IMR-90 (cell line): ENCODE measurements around the gene OR2A25. TPM values are rescaled to one million over a fixed set of nuclear protein-coding genes. Genes with fewer than 3 reads are reported as not detected.

ENCODE experiments used
- ATAC-seq: fragments of 200-7000 bp; cut with Tn5 transposase; 2 replicates; pipeline ENCODE4 v1.9.1; 2020; ENCODE audit warnings: low read depth, mild to moderate bottlenecking, moderate library complexity
- BruUV-seq: library from RNA; stranded (reverse); fragments of 400-500 nt; replicated peaks from 2 replicates; lab custom pipeline; 2021; lab: Mats Ljungman, UMichigan
- CTCF ChIA-PET: fragments of 300-600 bp; formaldehyde crosslinking; extraction: SDS; loops from one replicate; lab custom pipeline; 2021; ENCODE audit warnings: antibody characterized with exemption; lab: Yijun Ruan, JAX
- POLR2A ChIA-PET: fragments of 300-600 bp; sonication (Branson Sonifier 250); formaldehyde crosslinking; loops from one replicate; lab custom pipeline; 2022; ENCODE audit warnings: antibody characterized with exemption; ENCODE audit not compliant: unreplicated experiment; lab: Charles Lee
- DNase-seq: peaks from one replicate; pipeline ENCODE4 v3.0.0; 2013
- H2AFZ ChIP-seq: replicated peaks from 2 replicates; pipeline ENCODE3; 2013; ENCODE audit warnings: low read length, mild to moderate bottlenecking; ENCODE audit not compliant: poor library complexity
- H2AK5ac ChIP-seq: 2 replicates; pipeline ENCODE4 v1.6.1; 2013; ENCODE audit warnings: low read depth, low read length, inconsistent platforms
- H2AK9ac ChIP-seq: replicated peaks from 2 replicates; pipeline ENCODE3; 2013; ENCODE audit warnings: mild to moderate bottlenecking, low read depth, low read length, moderate library complexity; ENCODE audit not compliant: poor library complexity
- H2BK120ac ChIP-seq: 2 replicates; pipeline ENCODE4 v1.6.1; 2013; ENCODE audit warnings: low read depth, low read length, inconsistent platforms
- H2BK15ac ChIP-seq: 3 replicates; pipeline ENCODE4 v1.6.1; 2013; ENCODE audit warnings: low read depth, low read length, inconsistent platforms
- H2BK20ac ChIP-seq: 2 replicates; pipeline ENCODE4 v1.6.1; 2013; ENCODE audit warnings: low read depth, mild to moderate bottlenecking, inconsistent platforms, low read length, moderate library complexity
- H2BK5ac ChIP-seq: 2 replicates; pipeline ENCODE4 v1.6.1; 2013; ENCODE audit warnings: mild to moderate bottlenecking, low read depth, low read length, inconsistent platforms; ENCODE audit not compliant: poor library complexity, severe bottlenecking
- H3K14ac ChIP-seq: replicated peaks from 2 replicates; pipeline ENCODE4 v1.6.1; 2013; ENCODE audit warnings: low read depth, low read length, inconsistent platforms
- H3K18ac ChIP-seq: 2 replicates; pipeline ENCODE4 v1.6.1; 2013; ENCODE audit warnings: low read depth, low read length, control low read depth
- H3K23ac ChIP-seq: 2 replicates; pipeline ENCODE4 v1.6.1; 2013; ENCODE audit warnings: low read depth, low read length, inconsistent platforms
- H3K27ac ChIP-seq: 2 replicates; pipeline ENCODE4 v1.5.1; 2013; ENCODE audit warnings: mild to moderate bottlenecking, control low read depth, low read length; ENCODE audit not compliant: insufficient read depth
- H3K27me3 ChIP-seq: 2 replicates; pipeline ENCODE4 v1.6.1; 2013; ENCODE audit warnings: low read length; ENCODE audit not compliant: control insufficient read depth, insufficient read depth
- H3K36me3 ChIP-seq: 2 replicates; pipeline ENCODE4 v1.6.1; 2013; ENCODE audit warnings: low read length, mixed read lengths; ENCODE audit not compliant: control insufficient read depth, insufficient read depth
- H3K4ac ChIP-seq: 2 replicates; pipeline ENCODE4 v1.6.1; 2013; ENCODE audit warnings: low read depth, low read length, inconsistent platforms
- H3K4me1 ChIP-seq: 2 replicates; pipeline ENCODE4 v1.6.1; 2013; ENCODE audit warnings: low read length, mixed read lengths; ENCODE audit not compliant: control insufficient read depth, insufficient read depth
- H3K4me2 ChIP-seq: 2 replicates; pipeline ENCODE4 v1.6.1; 2013; ENCODE audit warnings: low read depth, mild to moderate bottlenecking, control low read depth, low read length, moderate library complexity
- H3K4me3 ChIP-seq: 2 replicates; pipeline ENCODE4 v1.5.1; 2013; ENCODE audit warnings: low read depth, mild to moderate bottlenecking, control low read depth, low read length, moderate library complexity; ENCODE audit not compliant: insufficient read depth
- H3K56ac ChIP-seq: 2 replicates; pipeline ENCODE4 v1.6.1; 2013; ENCODE audit warnings: low read length, inconsistent platforms; ENCODE audit not compliant: insufficient read depth; ENCODE audit errors: extremely low read depth
- H3K79me1 ChIP-seq, 2 experiments: 2 replicates each; pipeline ENCODE4 v1.6.1; 2013; ENCODE audit warnings: low read length in 2 of 2, inconsistent platforms in 1 of 2, low read depth in 1 of 2
- H3K9ac ChIP-seq: 2 replicates; pipeline ENCODE4 v1.6.1; 2013; ENCODE audit warnings: low read depth, low read length, control low read depth
- H3K9me1 ChIP-seq: 2 replicates; pipeline ENCODE4 v1.6.1; 2013; ENCODE audit warnings: low read length, inconsistent platforms; ENCODE audit not compliant: insufficient read depth
- H3K9me3 ChIP-seq: 2 replicates; pipeline ENCODE4 v1.6.1; 2013; ENCODE audit warnings: low read length; ENCODE audit not compliant: control insufficient read depth, insufficient read depth
- H4K20me1 ChIP-seq: 2 replicates; pipeline ENCODE4 v1.6.1; 2013; ENCODE audit warnings: low read length, inconsistent platforms; ENCODE audit not compliant: insufficient read depth
- H4K5ac ChIP-seq: 2 replicates; pipeline ENCODE4 v1.6.1; 2013; ENCODE audit warnings: mild to moderate bottlenecking, low read depth, low read length, control low read depth
- H4K8ac ChIP-seq, 2 experiments: 2 replicates each; pipeline ENCODE4 v1.6.1; 2013; ENCODE audit warnings: low read depth in 2 of 2, low read length in 2 of 2, control low read depth in 1 of 2, inconsistent platforms in 1 of 2
- H4K91ac ChIP-seq: 2 replicates; pipeline ENCODE4 v1.6.1; 2013; ENCODE audit warnings: low read depth, low read length, inconsistent platforms; ENCODE audit not compliant: insufficient read depth
- BHLHE40 ChIP-seq: fragments of 150-350 bp; IDR thresholded peaks from 2 replicates; pipeline ENCODE4 v1.6.1; 2016; ENCODE audit warnings: mild to moderate bottlenecking, low read depth, low read length
- CEBPB ChIP-seq: IDR thresholded peaks from 2 replicates; pipeline ENCODE4 v1.6.1; 2012; ENCODE audit warnings: low read depth, low read length, improper control_type of control experiment
- CHD1 ChIP-seq: IDR thresholded peaks from 2 replicates; pipeline ENCODE4 v1.6.1; 2012; ENCODE audit warnings: low read depth, low read length, improper control_type of control experiment
- FOS ChIP-seq: fragments of 150-350 bp; IDR thresholded peaks from 2 replicates; pipeline ENCODE4 v1.6.1; 2016; ENCODE audit warnings: low read depth, low read length
- MAFK ChIP-seq: IDR thresholded peaks from 2 replicates; pipeline ENCODE4 v1.6.1; 2012; ENCODE audit warnings: low read depth, low read length, improper control_type of control experiment
- MAZ ChIP-seq: IDR thresholded peaks from 2 replicates; pipeline ENCODE4 v1.6.1; 2012; ENCODE audit warnings: low read depth, mild to moderate bottlenecking, low read length, improper control_type of control experiment, moderate library complexity, borderline replicate concordance
- MXI1 ChIP-seq: IDR thresholded peaks from 2 replicates; pipeline ENCODE4 v1.6.1; 2012; ENCODE audit warnings: low read depth, mild to moderate bottlenecking, low read length, moderate library complexity, borderline replicate concordance
- NFE2L2 ChIP-seq: fragments of 150-350 bp; IDR thresholded peaks from 2 replicates; pipeline ENCODE4 v1.6.1; 2016; ENCODE audit warnings: low read depth, mild to moderate bottlenecking, low read length
- POLR2A ChIP-seq: IDR thresholded peaks from 2 replicates; pipeline ENCODE4 v1.6.1; 2012; ENCODE audit warnings: mild to moderate bottlenecking, low read depth, low read length
- RAD21 ChIP-seq: IDR thresholded peaks from 2 replicates; pipeline ENCODE4 v1.6.1; 2012; ENCODE audit warnings: low read length, improper control_type of control experiment
- RCOR1 ChIP-seq: IDR thresholded peaks from 2 replicates; pipeline ENCODE4 v1.6.1; 2012; ENCODE audit warnings: mild to moderate bottlenecking, low read length, improper control_type of control experiment; ENCODE audit not compliant: insufficient replicate concordance
- RFX5 ChIP-seq: IDR thresholded peaks from 2 replicates; pipeline ENCODE4 v1.8.0; 2012; ENCODE audit warnings: low read depth, mild to moderate bottlenecking, low read length, moderate library complexity
- SMC3 ChIP-seq: fragments of 150-350 bp; IDR thresholded peaks from 2 replicates; pipeline ENCODE4 v1.6.1; 2016; ENCODE audit warnings: low read depth, mild to moderate bottlenecking, antibody characterized with exemption, low read length, moderate library complexity
- WGBS, 2 experiments: methylation state at CpG; one replicate each; pipeline versions ENCODE4 v1.1.5 to v1.1.7; 2013; ENCODE audit warnings: missing lambda C conversion rate in 2 of 2; ENCODE audit not compliant: insufficient read length in 1 of 2; ENCODE audit errors: extremely low coverage in 2 of 2; 5-methylcytosine and 5-hydroxymethylcytosine counted together
- dilution Hi-C: fragments of 300-500 bp; cut with HindIII; formaldehyde crosslinking; loops from one replicate; pipeline ENCODE4 v1.14.3; 2018; ENCODE audit warnings: low sequenced_read_pairs; ENCODE audit not compliant: unreplicated experiment
- in situ Hi-C: fragments of 300-500 bp; cut with MboI; formaldehyde crosslinking; loops from 3 replicates; pipeline ENCODE4 v1.14.3; 2019; ENCODE audit warnings: low sequenced_read_pairs, inconsistent platforms, mixed read lengths
- intact Hi-C: fragments of 100-400 bp; cut with micrococcal nuclease; formaldehyde crosslinking; loops from 2 replicates; pipeline ENCODE4 v1.10.0; 2022
- polyA plus RNA-seq, 3 experiments: library from polyadenylated mRNA; depleted of rRNA; stranded (reverse); fragments of >200 nt; gene quantifications; 2 replicates each; pipeline ENCODE4 v1.2.3, GENCODE V29; 2012; ENCODE audit warnings: low replicate concordance in 1 of 3
- total RNA-seq: library from RNA; depleted of rRNA; stranded (reverse); fragments of >200 nt; gene quantifications from 2 replicates; pipeline ENCODE4 v1.2.3, GENCODE V29; 2012
- TF ChIP-seq, protein P1 (sequence below): conservative IDR thresholded peaks from 2 replicates; pipeline ENCODE4 v1.5.1; 2012; ENCODE audit warnings: mild to moderate bottlenecking, low read depth, low read length, improper control_type of control experiment
- TF ChIP-seq, protein P2 (sequence below): fragments of 150-350 bp; IDR thresholded peaks from 2 replicates; pipeline ENCODE4 v1.6.1; 2017; ENCODE audit warnings: mild to moderate bottlenecking, antibody characterized with exemption, low read length, low read depth
- TF ChIP-seq, protein P3 (sequence below): fragments of 150-350 bp; IDR thresholded peaks from 2 replicates; pipeline ENCODE4 v1.6.1; 2016; ENCODE audit warnings: low read depth, mild to moderate bottlenecking, low read length, moderate library complexity, borderline replicate concordance

The OR2A25 gene
- total and polyA plus RNA-seq, 2 of the 4 experiments (the other 2 are of a cell fraction) = not detected

DNA sequence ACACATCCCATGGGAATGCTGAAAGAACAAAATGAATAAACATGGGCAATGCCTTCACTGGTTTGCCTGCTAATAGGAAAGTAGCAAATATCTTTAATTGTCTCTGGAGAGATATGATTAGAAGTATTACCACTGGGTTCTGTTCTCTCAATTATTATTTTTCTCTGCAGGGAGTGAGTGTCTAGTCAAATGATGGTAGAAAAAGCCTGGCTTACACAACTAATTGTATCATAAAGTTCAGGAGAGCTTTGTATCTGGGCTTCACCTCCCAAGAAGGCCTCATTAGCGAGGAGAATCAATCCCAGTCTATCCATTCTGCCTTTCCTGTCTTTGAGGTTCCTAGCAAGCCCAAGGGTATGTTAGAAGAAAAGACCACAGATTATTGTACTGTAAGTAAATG lies 53.3 kb downstream of the OR2A25 start, which contains the start of gene OR2A14:
TSS of gene OR2A14 (plus strand) at position 301 of the 400 bp plus-strand sequence. CDS start 5,937 bp downstream, outside the sequence.
- no peak for ATAC-seq
- no peak within 1 kb of the TSS for H3K56ac ChIP-seq
- dilution Hi-C loops = no loop called here

More for the DNA sequence above, 53.3 kb downstream of the OR2A25 start, which contains the start of gene OR2A14:
- Histone ChIP-seq H4K8ac (no peak within 1 kb of the TSS), H2BK120ac (no peak within 1 kb of the TSS), H4K20me1 (no peaks in the 10 kb centered on the region), H3K9me1 (no peaks in the 10 kb centered on the region), H3K4me3 (no peak within 1 kb of the TSS), H3K4me1 (no peaks in the 10 kb centered on the region), H4K91ac (no peak within 1 kb of the TSS), H3K9ac (no peak within 1 kb of the TSS), H2BK20ac (no peak within 1 kb of the TSS), H2AK9ac (no peak within 1 kb of the TSS), H3K14ac (no peak within 1 kb of the TSS), H3K79me1 (no peaks in the 10 kb centered on the region), H3K4me2 (no peak within 1 kb of the TSS), H3K23ac (no peak within 1 kb of the TSS), H4K5ac (no peak within 1 kb of the TSS), H2AK5ac (no peak within 1 kb of the TSS), H3K18ac (no peak within 1 kb of the TSS), H2BK15ac (no peak within 1 kb of the TSS), H3K9me3 (no peaks in the 10 kb centered on the region), H3K36me3 (no peaks in the 10 kb centered on the region), H3K4ac (no peak within 1 kb of the TSS), H3K27ac (no peak within 1 kb of the TSS), H3K27me3 (no peaks in the 10 kb centered on the region), H2AFZ (no peak within 1 kb of the TSS), H2BK5ac (no peak within 1 kb of the TSS)
- CTCF ChIA-PET = no interaction called here
- intact Hi-C loops (loop anchor here (1.0 kb wide), 1 partner anchor 36 kb away; no protein-coding TSS in a partner anchor), in situ Hi-C loops (no loop called here)
- TF ChIP-seq FOS (no peak), CHD1 (no peak), POLR2A (no peak), BHLHE40 (no peak), NFE2L2 (no peak), MXI1 (no peak), RCOR1 (no peak), MAFK (no peak), SMC3 (no peak), CEBPB (no peak), MAZ (no peak), RAD21 (no peak), RFX5 (no peak)
- TF ChIP-seq, protein P1, sequence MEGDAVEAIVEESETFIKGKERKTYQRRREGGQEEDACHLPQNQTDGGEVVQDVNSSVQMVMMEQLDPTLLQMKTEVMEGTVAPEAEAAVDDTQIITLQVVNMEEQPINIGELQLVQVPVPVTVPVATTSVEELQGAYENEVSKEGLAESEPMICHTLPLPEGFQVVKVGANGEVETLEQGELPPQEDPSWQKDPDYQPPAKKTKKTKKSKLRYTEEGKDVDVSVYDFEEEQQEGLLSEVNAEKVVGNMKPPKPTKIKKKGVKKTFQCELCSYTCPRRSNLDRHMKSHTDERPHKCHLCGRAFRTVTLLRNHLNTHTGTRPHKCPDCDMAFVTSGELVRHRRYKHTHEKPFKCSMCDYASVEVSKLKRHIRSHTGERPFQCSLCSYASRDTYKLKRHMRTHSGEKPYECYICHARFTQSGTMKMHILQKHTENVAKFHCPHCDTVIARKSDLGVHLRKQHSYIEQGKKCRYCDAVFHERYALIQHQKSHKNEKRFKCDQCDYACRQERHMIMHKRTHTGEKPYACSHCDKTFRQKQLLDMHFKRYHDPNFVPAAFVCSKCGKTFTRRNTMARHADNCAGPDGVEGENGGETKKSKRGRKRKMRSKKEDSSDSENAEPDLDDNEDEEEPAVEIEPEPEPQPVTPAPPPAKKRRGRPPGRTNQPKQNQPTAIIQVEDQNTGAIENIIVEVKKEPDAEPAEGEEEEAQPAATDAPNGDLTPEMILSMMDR = no peak
- TF ChIP-seq, protein P2, sequence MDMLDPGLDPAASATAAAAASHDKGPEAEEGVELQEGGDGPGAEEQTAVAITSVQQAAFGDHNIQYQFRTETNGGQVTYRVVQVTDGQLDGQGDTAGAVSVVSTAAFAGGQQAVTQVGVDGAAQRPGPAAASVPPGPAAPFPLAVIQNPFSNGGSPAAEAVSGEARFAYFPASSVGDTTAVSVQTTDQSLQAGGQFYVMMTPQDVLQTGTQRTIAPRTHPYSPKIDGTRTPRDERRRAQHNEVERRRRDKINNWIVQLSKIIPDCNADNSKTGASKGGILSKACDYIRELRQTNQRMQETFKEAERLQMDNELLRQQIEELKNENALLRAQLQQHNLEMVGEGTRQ = no peak
- TF ChIP-seq, protein P3, sequence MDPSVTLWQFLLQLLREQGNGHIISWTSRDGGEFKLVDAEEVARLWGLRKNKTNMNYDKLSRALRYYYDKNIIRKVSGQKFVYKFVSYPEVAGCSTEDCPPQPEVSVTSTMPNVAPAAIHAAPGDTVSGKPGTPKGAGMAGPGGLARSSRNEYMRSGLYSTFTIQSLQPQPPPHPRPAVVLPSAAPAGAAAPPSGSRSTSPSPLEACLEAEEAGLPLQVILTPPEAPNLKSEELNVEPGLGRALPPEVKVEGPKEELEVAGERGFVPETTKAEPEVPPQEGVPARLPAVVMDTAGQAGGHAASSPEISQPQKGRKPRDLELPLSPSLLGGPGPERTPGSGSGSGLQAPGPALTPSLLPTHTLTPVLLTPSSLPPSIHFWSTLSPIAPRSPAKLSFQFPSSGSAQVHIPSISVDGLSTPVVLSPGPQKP = no peak
- POLR2A ChIA-PET = no interaction called here
- no peak for DNase-seq
- no TSS peak for BruUV-seq
- no CpG with 5 or more reads among the region's 1 CpG for WGBS, 2 experiments
